Myocyte (in vitro differentiated cells): ENCODE measurements around the gene RELA. TPM values are rescaled to one million over a fixed set of nuclear protein-coding genes. Genes with fewer than 3 reads are reported as not detected.
"Not testable (repeated sequence)": the region's sequence is repeated elsewhere in the genome, so short reads cannot be mapped to it uniquely, and the experiment has no call there.

Experiments used
- DNase-seq: peaks from one replicate; pipeline ENCODE4 v3.0.0-alpha.2; 2012; ENCODE audit warnings: low read depth
- total RNA-seq: library from RNA; depleted of rRNA; stranded (reverse); fragments of >200 nt; gene quantifications from 2 replicates; pipeline ENCODE4 v1.2.3, GENCODE V29; 2014

Gene RELA
- total RNA-seq, 1 donor from 2014 or later = 37.1 TPM

GRCh38 chr11:65672180-65672860, 9.6 kb upstream of the RELA start:
- no peak for DNase-seq

- peak; percentile 57 for DNase-seq
These were observed 1.0 kb upstream of the RELA start for GRCh38 chr11:65663639-65664200.

GRCh38 chr11:65662247-65662798, 393 bp downstream of the RELA start:
- DNase-seq = peak; percentile 13

GRCh38 chr11:65661599-65662246, 993 bp downstream of the RELA start:
- DNase-seq = no peak

GRCh38 chr11:65660908-65661307, 1.8 kb downstream of the RELA start:
- DNase-seq = not testable (repeated sequence)

GRCh38 chr11:65660038-65660437, 2.7 kb downstream of the RELA start:
- DNase-seq = no peak

GRCh38 chr11:65658174-65659021, 4.3 kb downstream of the RELA start:
- DNase-seq = no peak

GRCh38 chr11:65657426-65657825, 5.3 kb downstream of the RELA start:
- DNase-seq = no peak

GRCh38 chr11:65655570-65656332, 7.0 kb downstream of the RELA start:
- no peak for DNase-seq

- DNase-seq = no peak
These were observed 8.1 kb downstream of the RELA start for GRCh38 chr11:65654375-65655349.

- no peak for DNase-seq
These were observed 9.2 kb downstream of the RELA start for GRCh38 chr11:65653229-65654225.

GRCh38 chr11:65652511-65653228, 10.0 kb downstream of the RELA start:
- peak; percentile 94 for DNase-seq

GRCh38 chr11:65651589-65652510, 10.9 kb downstream of the RELA start:
- peak; percentile 53 for DNase-seq

GRCh38 chr11:65651339-65651588, 11.5 kb downstream of the RELA start:
- no peak for DNase-seq

GRCh38 chr11:65650547-65651338, 12.0 kb downstream of the RELA start:
- no peak for DNase-seq
